ENCODE measurements around the gene PSME2. TPM values are rescaled to one million over a fixed set of nuclear protein-coding genes. Genes with fewer than 3 reads are reported as not detected.

The PSME2 gene
- total and polyA plus RNA-seq, 9 of the 15 experiments (the other 6 are each of a cell fraction or from before 2014, with no cell fraction given): 111 to 579 (median 159) TPM

DNA sequence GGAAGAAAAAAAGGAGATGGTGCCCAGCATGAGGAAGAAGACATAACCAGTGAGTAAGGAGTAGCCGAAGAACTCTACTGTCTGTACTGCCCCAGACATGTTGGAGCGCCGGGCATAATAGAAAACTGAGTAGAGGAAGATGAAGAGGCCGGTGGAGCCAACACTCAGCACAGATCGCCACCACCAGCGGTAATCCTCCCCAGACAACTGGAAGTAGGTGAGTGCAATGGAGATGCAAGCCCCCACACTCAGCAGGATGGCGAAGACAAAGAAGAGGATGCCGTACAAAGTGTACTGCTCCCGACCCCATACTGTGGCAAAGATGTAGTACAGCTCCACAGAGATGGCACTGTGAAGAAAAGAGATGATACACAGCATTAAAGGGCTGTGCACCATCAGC, 43.0 kb upstream of the PSME2 start:
- in situ Hi-C loops (cut with MboI) (no loop called here), intact Hi-C loops (cut with micrococcal nuclease) (no loop called here)
- Histone ChIP-seq H2AFZ (ENCODE audit: low read depth, low read length) (no peak overlapping the region), H3K4me3 (no peak overlapping the region), H3K79me2 (ENCODE audit: control insufficient read depth, insufficient read depth, low read length) (peaks cover 30% of the 10 kb centered on the region), H3K4me2 (ENCODE audit: insufficient read depth, low read length) (peak overlapping the region; percentile 87), H3K36me3 (ENCODE audit: control insufficient read depth, insufficient read depth, low read length) (peaks cover 66% of the 10 kb centered on the region; the same call in 2 of the 3 replicates), H3K4me1 (replicated peaks in 1 of 2; ENCODE audit: control insufficient read depth in 2 of 2, insufficient read depth in 2 of 2, low read length in 2 of 2) (peaks cover 1 to 21% of the 10 kb centered on the region in 2 experiments; a peak in 3 of 5 replicates), H3K9me1 (ENCODE audit: control insufficient read depth, insufficient read depth, low read length) (peaks cover 3% of the 10 kb centered on the region), H3K27ac (ENCODE audit: extremely low read depth, low read depth, low read length) (no peak overlapping the region; the same call in 2 of the 3 replicates), H3K9me3 (replicated peaks; ENCODE audit: control insufficient read depth, insufficient read depth, low read depth, low read length) (no peaks in the 10 kb centered on the region), H3K27me3 (ENCODE audit: control insufficient read depth in 2 of 2, insufficient read depth in 2 of 2, low read length in 2 of 2) (no peaks in the 10 kb centered on the region), H3K9ac (ENCODE audit: insufficient read depth in 1 of 2, low read depth in 2 of 2, low read length in 2 of 2) (no peak overlapping the region; a peak in 1 of 4 replicates), H4K20me1 (replicated peaks; ENCODE audit: control insufficient read depth, insufficient read depth, low read length) (peaks cover 9% of the 10 kb centered on the region; the same call in 1 of the 2 replicates)
- ChIA-PET CTCF (ENCODE audit: low intra/inter-chr PET ratio) (no interaction called here), POLR2A (interaction anchor here (0.6 to 1.3 kb wide), 9 partner anchors 10 to 111 kb away, joined by 3 to 9 read pairs (median 3); partner anchors contain the start of genes DHRS1, IRF9, NOP9 and TINF2)
- FAIRE-seq: no peak
- ATAC-seq: no peak
- WGBS (ENCODE audit: insufficient coverage, low coverage, missing lambda C conversion rate): 81% methylated on average over 7 of the region's 9 CpGs
- BruUV-seq (replicated peaks): no TSS peak
- DNase-seq (ENCODE audit: extremely low read depth in 1 of 4, low spot score in 3 of 4): no peak
- no peak for TF ChIP-seq ESRRA (IDR thresholded peaks at IDR 0.05; ENCODE audit: borderline replicate concordance, low read depth)
- no peak for TF ChIP-seq TARDBP (IDR thresholded peaks at IDR 0.05)
- TF ChIP-seq, protein P1, sequence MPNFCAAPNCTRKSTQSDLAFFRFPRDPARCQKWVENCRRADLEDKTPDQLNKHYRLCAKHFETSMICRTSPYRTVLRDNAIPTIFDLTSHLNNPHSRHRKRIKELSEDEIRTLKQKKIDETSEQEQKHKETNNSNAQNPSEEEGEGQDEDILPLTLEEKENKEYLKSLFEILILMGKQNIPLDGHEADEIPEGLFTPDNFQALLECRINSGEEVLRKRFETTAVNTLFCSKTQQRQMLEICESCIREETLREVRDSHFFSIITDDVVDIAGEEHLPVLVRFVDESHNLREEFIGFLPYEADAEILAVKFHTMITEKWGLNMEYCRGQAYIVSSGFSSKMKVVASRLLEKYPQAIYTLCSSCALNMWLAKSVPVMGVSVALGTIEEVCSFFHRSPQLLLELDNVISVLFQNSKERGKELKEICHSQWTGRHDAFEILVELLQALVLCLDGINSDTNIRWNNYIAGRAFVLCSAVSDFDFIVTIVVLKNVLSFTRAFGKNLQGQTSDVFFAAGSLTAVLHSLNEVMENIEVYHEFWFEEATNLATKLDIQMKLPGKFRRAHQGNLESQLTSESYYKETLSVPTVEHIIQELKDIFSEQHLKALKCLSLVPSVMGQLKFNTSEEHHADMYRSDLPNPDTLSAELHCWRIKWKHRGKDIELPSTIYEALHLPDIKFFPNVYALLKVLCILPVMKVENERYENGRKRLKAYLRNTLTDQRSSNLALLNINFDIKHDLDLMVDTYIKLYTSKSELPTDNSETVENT (CRISPR knock-in tag; IDR thresholded peaks at IDR 0.05): no peak
- no peak for TF ChIP-seq FUS (optimal IDR thresholded peaks at IDR 0.05; ENCODE audit: low read depth, low read length)
- TF ChIP-seq PCBP2 (IDR thresholded peaks at IDR 0.05; ENCODE audit: low read depth, low read length, poor library complexity, severe bottlenecking): no peak
- TF ChIP-seq HMGN3 (IDR thresholded peaks at IDR 0.05; ENCODE audit: borderline replicate concordance, extremely low read depth, insufficient read length, low read depth, low read length): no peak
- no peak for TF ChIP-seq CEBPG (CRISPR knock-in tag; IDR thresholded peaks at IDR 0.05)
- no peak for TF ChIP-seq CEBPG (tag; conservative IDR thresholded peaks at IDR 0.05 in 1 of 2, IDR thresholded peaks at IDR 0.05 in 1 of 2)
- TF ChIP-seq, protein P2, sequence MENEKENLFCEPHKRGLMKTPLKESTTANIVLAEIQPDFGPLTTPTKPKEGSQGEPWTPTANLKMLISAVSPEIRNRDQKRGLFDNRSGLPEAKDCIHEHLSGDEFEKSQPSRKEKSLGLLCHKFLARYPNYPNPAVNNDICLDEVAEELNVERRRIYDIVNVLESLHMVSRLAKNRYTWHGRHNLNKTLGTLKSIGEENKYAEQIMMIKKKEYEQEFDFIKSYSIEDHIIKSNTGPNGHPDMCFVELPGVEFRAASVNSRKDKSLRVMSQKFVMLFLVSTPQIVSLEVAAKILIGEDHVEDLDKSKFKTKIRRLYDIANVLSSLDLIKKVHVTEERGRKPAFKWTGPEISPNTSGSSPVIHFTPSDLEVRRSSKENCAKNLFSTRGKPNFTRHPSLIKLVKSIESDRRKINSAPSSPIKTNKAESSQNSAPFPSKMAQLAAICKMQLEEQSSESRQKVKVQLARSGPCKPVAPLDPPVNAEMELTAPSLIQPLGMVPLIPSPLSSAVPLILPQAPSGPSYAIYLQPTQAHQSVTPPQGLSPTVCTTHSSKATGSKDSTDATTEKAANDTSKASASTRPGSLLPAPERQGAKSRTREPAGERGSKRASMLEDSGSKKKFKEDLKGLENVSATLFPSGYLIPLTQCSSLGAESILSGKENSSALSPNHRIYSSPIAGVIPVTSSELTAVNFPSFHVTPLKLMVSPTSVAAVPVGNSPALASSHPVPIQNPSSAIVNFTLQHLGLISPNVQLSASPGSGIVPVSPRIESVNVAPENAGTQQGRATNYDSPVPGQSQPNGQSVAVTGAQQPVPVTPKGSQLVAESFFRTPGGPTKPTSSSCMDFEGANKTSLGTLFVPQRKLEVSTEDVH (IDR thresholded peaks at IDR 0.05; ENCODE audit: low read depth, partially characterized antibody): no peak
- no peak for TF ChIP-seq ZNF696 (CRISPR knock-in tag; conservative IDR thresholded peaks at IDR 0.05)

Measured in K562 (cell line).